HepG2 (cell line): ENCODE data around the gene DCAF6. TPM values are rescaled to one million over a fixed set of nuclear protein-coding genes. Genes with fewer than 3 reads are reported as not detected.

Source experiments
- ATAC-seq: fragments of 200-7000 bp; cut with Tn5 transposase; 3 replicates; pipeline ENCODE4 v1.9.1; 2020; ENCODE audit warnings: mild to moderate bottlenecking, moderate library complexity
- BruUV-seq: library from RNA; stranded (reverse); fragments of 400-500 nt; replicated peaks from 2 replicates; lab custom pipeline; 2021; lab: Mats Ljungman, UMichigan
- CTCF ChIA-PET: fragments of 300-600 bp; formaldehyde crosslinking; extraction: SDS; loops from one replicate; lab custom pipeline; 2021; ENCODE audit warnings: low total read pairs, inconsistent platforms, low intra/inter-chr PET ratio; lab: Yijun Ruan, JAX
- POLR2A ChIA-PET: fragments of 350-600 bp; sonication (Branson Sonifier 250); formaldehyde crosslinking; loops from one replicate; lab custom pipeline; 2020; ENCODE audit warnings: antibody characterized with exemption, inconsistent platforms; lab: Yijun Ruan, JAX
- DNase-seq: peaks from one replicate; pipeline ENCODE4 v3.0.0-alpha.2; 2015; ENCODE audit warnings: low spot score
- FAIRE-seq: peaks from 3 replicates; lab custom pipeline; 2011; peaks lifted over from hg19 to GRCh38; lab: Jason Lieb, UNC
- H2AFZ ChIP-seq: one replicate; pipeline ENCODE4 v1.6.1; 2011; ENCODE audit warnings: low read length, inconsistent platforms
- H3K27ac ChIP-seq: fragments of 300-600 bp; 3 replicates; pipeline ENCODE4 v1.8.0; 2011; ENCODE audit warnings: mixed run types, mild to moderate bottlenecking, mixed read lengths, low read length, inconsistent platforms; ENCODE audit not compliant: insufficient read depth; ENCODE audit errors: extremely low read length
- H3K27me3 ChIP-seq, 2 experiments: fragments of 200-600 bp in 1 of 2; 2 replicates in 1 of 2; 3 replicates in 1 of 2; pipeline versions ENCODE4 v1.6.0 to v1.8.0; 2011; ENCODE audit warnings: low read length in 2 of 2, mild to moderate bottlenecking in 2 of 2, moderate library complexity in 2 of 2, inconsistent platforms in 1 of 2; ENCODE audit not compliant: insufficient read depth in 2 of 2, control insufficient read depth in 1 of 2
- H3K36me3 ChIP-seq, 2 experiments: fragments of 200-600 bp in 1 of 2; replicated peaks in 1 of 2; 2 replicates in 1 of 2; 3 replicates in 1 of 2; pipeline versions ENCODE4 v1.5.1 to v1.8.0; 2011; ENCODE audit warnings: low read length in 2 of 2, inconsistent platforms in 1 of 2; ENCODE audit not compliant: insufficient read depth in 2 of 2, control insufficient read depth in 1 of 2
- H3K4me1 ChIP-seq: 2 replicates; pipeline ENCODE4 v1.5.1; 2012; ENCODE audit warnings: low read length, inconsistent platforms; ENCODE audit not compliant: insufficient read depth
- H3K4me2 ChIP-seq: 2 replicates; pipeline ENCODE4 v1.6.0; 2011; ENCODE audit warnings: low read depth, low read length, inconsistent platforms
- H3K4me3 ChIP-seq, 3 experiments: fragments of 200-600 bp in 1 of 3; sonication (generic), shearing (Covaris generic) in 1 of 3; replicated peaks in 1 of 3; 2 replicates each; pipeline ENCODE4 v1.5.1; 2011 to 2016; ENCODE audit warnings: low read length in 3 of 3, inconsistent platforms in 2 of 3, low read depth in 2 of 3, mild to moderate bottlenecking in 2 of 3, control low read depth in 1 of 3, mixed read lengths in 1 of 3; ENCODE audit not compliant: insufficient read depth in 1 of 3
- H3K79me2 ChIP-seq: one replicate; pipeline ENCODE4 v1.6.1; 2011; ENCODE audit warnings: low read length, inconsistent platforms; ENCODE audit not compliant: insufficient read depth
- H3K9ac ChIP-seq: 2 replicates; pipeline ENCODE4 v1.6.0; 2011; ENCODE audit warnings: mild to moderate bottlenecking, low read depth, low read length, inconsistent platforms; ENCODE audit not compliant: insufficient read depth
- H3K9me3 ChIP-seq: 2 replicates; pipeline ENCODE4 v1.5.1; 2012; ENCODE audit warnings: mild to moderate bottlenecking, low read length
- H4K20me1 ChIP-seq: 2 replicates; pipeline ENCODE4 v1.6.0; 2011; ENCODE audit warnings: inconsistent platforms, mild to moderate bottlenecking, low read length, moderate library complexity; ENCODE audit not compliant: insufficient read depth
- GTF3A ChIP-seq: sonication (generic); formaldehyde crosslinking; conservative IDR thresholded peaks from 2 replicates; pipeline ENCODE4 v1.4.0; 2020; ENCODE audit warnings: mild to moderate bottlenecking, missing genetic modification reagents
- KMT2B ChIP-seq: IDR thresholded peaks from 2 replicates; pipeline ENCODE4 v1.6.1; 2016; ENCODE audit warnings: missing genetic modification reagents, missing compliant biosample characterization
- MEF2D ChIP-seq: sonication (generic); formaldehyde crosslinking; IDR thresholded peaks from 2 replicates; pipeline ENCODE4 v1.5.1; 2020; ENCODE audit warnings: mild to moderate bottlenecking, missing genetic modification reagents
- NFKBIZ ChIP-seq: IDR thresholded peaks from 2 replicates; pipeline ENCODE4 v1.6.1; 2018; ENCODE audit warnings: missing genetic modification reagents, missing compliant biosample characterization
- RBFOX2 ChIP-seq: fragments of 200-400 bp; formaldehyde crosslinking; IDR thresholded peaks from 2 replicates; pipeline ENCODE4 v1.6.1; 2017; ENCODE audit warnings: low read depth, mild to moderate bottlenecking, low read length
- XBP1 ChIP-seq: sonication (generic); formaldehyde crosslinking; IDR thresholded peaks from 2 replicates; pipeline ENCODE4 v1.5.0; 2020; ENCODE audit warnings: missing genetic modification reagents
- WGBS: methylation state at CpG from one replicate; pipeline ENCODE4 v1.1.6; 2017; ENCODE audit warnings: low lambda C conversion rate; 5-methylcytosine and 5-hydroxymethylcytosine counted together
- in situ Hi-C: cut with HindIII; loops from 2 replicates; pipeline ENCODE4 v1.10.0; 2017; ENCODE audit warnings: low pct_unique_long_range_greater_than_20kb; ENCODE audit not compliant: extremely low pct_ligation_motif_present
- intact Hi-C: fragments of 100-400 bp; cut with micrococcal nuclease; formaldehyde crosslinking; loops from one replicate; pipeline ENCODE4 v1.10.0; 2022; ENCODE audit not compliant: unreplicated experiment
- polyA plus RNA-seq, 8 experiments: library from polyadenylated mRNA; depleted of rRNA in 3 of 8; stranded (reverse) in 7 of 8; unstranded in 1 of 8; fragments of >200 nt; fragmentation: Illumina TruSeq in 4 of 8; extraction: Trizol in 4 of 8; gene quantifications; 2 replicates each; pipeline versions ENCODE4 v1.2.1 to v1.2.3, GENCODE V29; 2011 to 2016; ENCODE audit warnings: low read depth in 4 of 8, missing spikeins in 1 of 8, mixed read lengths in 1 of 8; ENCODE audit not compliant: insufficient read depth in 1 of 8
- total RNA-seq, 5 experiments: library from RNA; depleted of rRNA; stranded (reverse); fragments of >200 nt; fragmentation: Illumina TruSeq; extraction: Trizol; gene quantifications; 2 replicates each; pipeline ENCODE4 v1.2.3, GENCODE V29; 2016; ENCODE audit warnings: low read depth in 1 of 5
- TF ChIP-seq, protein P1 (sequence below): IDR thresholded peaks from 2 replicates; pipeline ENCODE4 v1.6.1; 2016; ENCODE audit warnings: mild to moderate bottlenecking, missing biosample characterization, missing genetic modification reagents
- TF ChIP-seq, protein P2 (sequence below), 2 experiments: fragments of 450-650 bp in 1 of 2; sonication (generic) in 1 of 2; formaldehyde crosslinking in 1 of 2; IDR thresholded peaks; 2 replicates each; pipeline versions ENCODE4 v1.6.1 to v1.8.0; 2016 to 2022; ENCODE audit warnings: antibody characterized with exemption in 1 of 2, mild to moderate bottlenecking in 1 of 2, missing genetic modification reagents in 1 of 2
- TF ChIP-seq, protein P3 (sequence below): sonication (generic); formaldehyde crosslinking; IDR thresholded peaks from 2 replicates; pipeline ENCODE4 v1.9.0; 2021; ENCODE audit warnings: missing genetic modification reagents, borderline replicate concordance
- TF ChIP-seq, protein P4 (sequence below): sonication (generic); formaldehyde crosslinking; IDR thresholded peaks from 2 replicates; pipeline ENCODE4 v1.8.0; 2022; ENCODE audit warnings: mild to moderate bottlenecking, missing genetic modification reagents; ENCODE audit not compliant: insufficient replicate concordance

Gene DCAF6
- total and polyA plus RNA-seq, 2 of the 13 experiments (the other 11 are each of a cell fraction or from before 2014, with no cell fraction given): 24.7 to 33.7 TPM

DNA sequence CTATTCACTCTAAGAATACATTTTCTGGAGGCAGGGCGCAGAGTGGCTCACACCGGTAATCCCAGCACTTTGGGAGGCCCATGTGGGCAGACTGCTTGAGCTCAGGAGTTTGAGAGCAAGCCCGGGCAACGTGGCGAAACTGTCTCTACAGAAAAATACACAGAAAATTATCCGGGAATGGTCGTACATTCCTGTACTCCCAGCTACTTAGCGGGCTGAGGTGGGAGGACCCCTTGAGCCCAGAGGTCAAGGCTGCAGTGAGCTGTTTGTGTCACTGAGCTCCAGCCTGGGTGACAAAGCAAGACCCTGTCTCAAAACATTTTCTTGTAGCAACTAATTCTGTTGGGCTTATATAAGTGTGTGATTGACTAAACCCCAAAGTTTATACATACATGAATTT lies 169.8 kb downstream of the DCAF6 start:
- 0 out of 2 replicates have a peak overlapping the region, but pooled peaks have one; percentile 0 for H3K9ac ChIP-seq
- peak overlapping the region; percentile 46 for H3K27ac ChIP-seq
- DNase-seq (peak; percentile 74), FAIRE-seq (peak; percentile 81), ATAC-seq (peak; percentile 74)
- H3K36me3 ChIP-seq: no peaks in the 10 kb centered on the region
- ChIA-PET POLR2A (interaction anchor here (1.2 kb wide), 1 partner anchor 12 kb away, joined by 3 read pairs; no protein-coding TSS in a partner anchor), CTCF (no interaction called here)
- in situ Hi-C loops (no loop called here), intact Hi-C loops (no loop called here)
- H3K4me2 ChIP-seq: peak overlapping the region; percentile 79
- no peak overlapping the region for H2AFZ ChIP-seq
- H4K20me1 ChIP-seq: no peaks in the 10 kb centered on the region
- no peaks in the 10 kb centered on the region for H3K9me3 ChIP-seq
- peak overlapping the region; percentile 22 to 47 (median 32) for H3K4me3 ChIP-seq
- no TSS peak for BruUV-seq
- peaks cover 45% of the 10 kb centered on the region for H3K4me1 ChIP-seq
- no peaks in the 10 kb centered on the region for H3K79me2 ChIP-seq
- WGBS: 10% methylated on average over 8 of the region's 8 CpGs
- no peaks in the 10 kb centered on the region for H3K27me3 ChIP-seq
- TF ChIP-seq, protein P1, sequence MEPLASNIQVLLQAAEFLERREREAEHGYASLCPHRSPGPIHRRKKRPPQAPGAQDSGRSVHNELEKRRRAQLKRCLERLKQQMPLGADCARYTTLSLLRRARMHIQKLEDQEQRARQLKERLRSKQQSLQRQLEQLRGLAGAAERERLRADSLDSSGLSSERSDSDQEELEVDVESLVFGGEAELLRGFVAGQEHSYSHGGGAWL: no peak
- TF ChIP-seq GTF3A (CRISPR knock-in tag) (no peak), XBP1 (CRISPR knock-in tag) (no peak), RBFOX2 (no peak), NFKBIZ (CRISPR knock-in tag) (no peak), KMT2B (CRISPR knock-in tag) (no peak), MEF2D (no peak)
- TF ChIP-seq, protein P2, sequence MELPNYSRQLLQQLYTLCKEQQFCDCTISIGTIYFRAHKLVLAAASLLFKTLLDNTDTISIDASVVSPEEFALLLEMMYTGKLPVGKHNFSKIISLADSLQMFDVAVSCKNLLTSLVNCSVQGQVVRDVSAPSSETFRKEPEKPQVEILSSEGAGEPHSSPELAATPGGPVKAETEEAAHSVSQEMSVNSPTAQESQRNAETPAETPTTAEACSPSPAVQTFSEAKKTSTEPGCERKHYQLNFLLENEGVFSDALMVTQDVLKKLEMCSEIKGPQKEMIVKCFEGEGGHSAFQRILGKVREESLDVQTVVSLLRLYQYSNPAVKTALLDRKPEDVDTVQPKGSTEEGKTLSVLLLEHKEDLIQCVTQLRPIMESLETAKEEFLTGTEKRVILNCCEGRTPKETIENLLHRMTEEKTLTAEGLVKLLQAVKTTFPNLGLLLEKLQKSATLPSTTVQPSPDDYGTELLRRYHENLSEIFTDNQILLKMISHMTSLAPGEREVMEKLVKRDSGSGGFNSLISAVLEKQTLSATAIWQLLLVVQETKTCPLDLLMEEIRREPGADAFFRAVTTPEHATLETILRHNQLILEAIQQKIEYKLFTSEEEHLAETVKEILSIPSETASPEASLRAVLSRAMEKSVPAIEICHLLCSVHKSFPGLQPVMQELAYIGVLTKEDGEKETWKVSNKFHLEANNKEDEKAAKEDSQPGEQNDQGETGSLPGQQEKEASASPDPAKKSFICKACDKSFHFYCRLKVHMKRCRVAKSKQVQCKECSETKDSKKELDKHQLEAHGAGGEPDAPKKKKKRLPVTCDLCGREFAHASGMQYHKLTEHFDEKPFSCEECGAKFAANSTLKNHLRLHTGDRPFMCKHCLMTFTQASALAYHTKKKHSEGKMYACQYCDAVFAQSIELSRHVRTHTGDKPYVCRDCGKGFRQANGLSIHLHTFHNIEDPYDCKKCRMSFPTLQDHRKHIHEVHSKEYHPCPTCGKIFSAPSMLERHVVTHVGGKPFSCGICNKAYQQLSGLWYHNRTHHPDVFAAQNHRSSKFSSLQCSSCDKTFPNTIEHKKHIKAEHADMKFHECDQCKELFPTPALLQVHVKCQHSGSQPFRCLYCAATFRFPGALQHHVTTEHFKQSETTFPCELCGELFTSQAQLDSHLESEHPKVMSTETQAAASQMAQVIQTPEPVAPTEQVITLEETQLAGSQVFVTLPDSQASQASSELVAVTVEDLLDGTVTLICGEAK (IDR thresholded peaks at IDR 0.05): no peak
- TF ChIP-seq, protein P2 (CRISPR knock-in tag; IDR thresholded peaks at IDR 0.05): no peak
- TF ChIP-seq, protein P3, sequence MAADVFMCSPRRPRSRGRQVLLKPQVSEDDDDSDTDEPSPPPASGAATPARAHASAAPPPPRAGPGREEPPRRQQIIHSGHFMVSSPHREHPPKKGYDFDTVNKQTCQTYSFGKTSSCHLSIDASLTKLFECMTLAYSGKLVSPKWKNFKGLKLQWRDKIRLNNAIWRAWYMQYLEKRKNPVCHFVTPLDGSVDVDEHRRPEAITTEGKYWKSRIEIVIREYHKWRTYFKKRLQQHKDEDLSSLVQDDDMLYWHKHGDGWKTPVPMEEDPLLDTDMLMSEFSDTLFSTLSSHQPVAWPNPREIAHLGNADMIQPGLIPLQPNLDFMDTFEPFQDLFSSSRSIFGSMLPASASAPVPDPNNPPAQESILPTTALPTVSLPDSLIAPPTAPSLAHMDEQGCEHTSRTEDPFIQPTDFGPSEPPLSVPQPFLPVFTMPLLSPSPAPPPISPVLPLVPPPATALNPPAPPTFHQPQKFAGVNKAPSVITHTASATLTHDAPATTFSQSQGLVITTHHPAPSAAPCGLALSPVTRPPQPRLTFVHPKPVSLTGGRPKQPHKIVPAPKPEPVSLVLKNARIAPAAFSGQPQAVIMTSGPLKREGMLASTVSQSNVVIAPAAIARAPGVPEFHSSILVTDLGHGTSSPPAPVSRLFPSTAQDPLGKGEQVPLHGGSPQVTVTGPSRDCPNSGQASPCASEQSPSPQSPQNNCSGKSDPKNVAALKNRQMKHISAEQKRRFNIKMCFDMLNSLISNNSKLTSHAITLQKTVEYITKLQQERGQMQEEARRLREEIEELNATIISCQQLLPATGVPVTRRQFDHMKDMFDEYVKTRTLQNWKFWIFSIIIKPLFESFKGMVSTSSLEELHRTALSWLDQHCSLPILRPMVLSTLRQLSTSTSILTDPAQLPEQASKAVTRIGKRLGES (CRISPR knock-in tag): no peak
- TF ChIP-seq, protein P4, sequence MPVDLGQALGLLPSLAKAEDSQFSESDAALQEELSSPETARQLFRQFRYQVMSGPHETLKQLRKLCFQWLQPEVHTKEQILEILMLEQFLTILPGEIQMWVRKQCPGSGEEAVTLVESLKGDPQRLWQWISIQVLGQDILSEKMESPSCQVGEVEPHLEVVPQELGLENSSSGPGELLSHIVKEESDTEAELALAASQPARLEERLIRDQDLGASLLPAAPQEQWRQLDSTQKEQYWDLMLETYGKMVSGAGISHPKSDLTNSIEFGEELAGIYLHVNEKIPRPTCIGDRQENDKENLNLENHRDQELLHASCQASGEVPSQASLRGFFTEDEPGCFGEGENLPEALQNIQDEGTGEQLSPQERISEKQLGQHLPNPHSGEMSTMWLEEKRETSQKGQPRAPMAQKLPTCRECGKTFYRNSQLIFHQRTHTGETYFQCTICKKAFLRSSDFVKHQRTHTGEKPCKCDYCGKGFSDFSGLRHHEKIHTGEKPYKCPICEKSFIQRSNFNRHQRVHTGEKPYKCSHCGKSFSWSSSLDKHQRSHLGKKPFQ (CRISPR knock-in tag): no peak
